ENCODE results near the gene VGLL4.
"Not testable (repeated sequence)": the region's sequence is repeated elsewhere in the genome, so short reads cannot be mapped to it uniquely, and the experiment has no call there.

The VGLL4 gene

DNA sequence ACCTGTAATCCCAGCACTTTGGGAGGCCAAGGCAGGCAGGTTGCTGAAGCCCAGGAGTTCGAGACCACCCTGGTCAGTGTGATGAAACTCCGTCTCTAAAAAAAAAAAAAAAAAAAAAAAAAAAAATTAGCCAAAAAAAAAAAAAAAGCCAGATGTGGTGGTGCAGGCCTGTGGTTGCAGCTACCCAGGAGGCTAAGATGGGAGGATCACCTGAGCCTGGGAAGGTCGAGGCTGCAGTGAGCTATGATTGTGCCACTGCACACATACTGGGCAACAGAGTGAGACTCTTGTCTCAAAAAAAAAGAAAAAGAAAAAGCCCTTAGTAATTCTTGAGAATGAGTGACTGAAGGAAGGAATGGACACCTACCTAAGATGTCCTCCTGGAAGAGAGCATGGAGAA is 105.1 kb downstream of the VGLL4 start:
- Histone ChIP-seq H3K4me3 (ENCODE audit: low read length) (no peak overlapping the region), H3K27ac (ENCODE audit: low read length) (no peak overlapping the region), H3K27me3 (ENCODE audit: control insufficient read depth, insufficient read depth, low read length) (no peaks in the 10 kb centered on the region), H3K9ac (ENCODE audit: low read length) (no peak overlapping the region), H3K4me1 (ENCODE audit: control insufficient read depth, low read depth, low read length) (no peaks in the 10 kb centered on the region), H3K9me3 (ENCODE audit: control insufficient read depth, low read depth, low read length) (no peaks in the 10 kb centered on the region), H3K36me3 (ENCODE audit: control insufficient read depth, low read depth, low read length) (no peaks in the 10 kb centered on the region)

DNA sequence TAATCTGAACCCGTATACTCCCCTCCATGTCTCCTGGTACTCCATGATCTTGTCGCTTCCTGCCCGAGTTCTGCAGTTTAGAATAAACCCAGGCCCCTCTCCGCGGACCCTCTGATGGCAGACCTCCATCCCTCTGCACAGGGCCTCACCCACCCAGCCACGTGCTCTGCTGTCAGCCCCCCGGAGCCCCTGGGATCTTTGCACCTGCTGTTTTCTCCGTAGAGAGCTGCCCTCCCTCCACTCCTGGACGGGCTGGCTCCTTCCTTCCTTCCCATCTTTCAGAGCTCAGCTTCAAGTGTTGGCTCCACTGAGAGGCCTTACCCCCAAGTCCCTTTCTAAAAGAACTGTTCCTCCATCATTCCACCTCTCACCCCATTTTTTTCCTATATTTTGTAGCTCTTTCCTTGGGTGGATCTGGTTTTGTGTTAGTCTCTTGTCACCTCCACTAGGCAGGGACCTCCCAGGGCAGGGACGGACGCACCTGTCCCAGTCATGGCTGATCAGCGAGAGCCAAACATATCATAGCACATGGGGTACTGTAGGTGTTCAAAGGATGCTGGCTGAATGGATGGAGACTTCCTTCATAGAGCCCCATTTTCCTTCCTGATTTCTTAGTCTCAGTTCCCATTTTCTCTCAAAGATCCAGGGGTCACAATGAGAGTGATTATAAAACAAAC is 106.6 kb downstream of the VGLL4 start:
- Histone ChIP-seq H3K36me3 (ENCODE audit: control insufficient read depth, low read depth, low read length) (no peaks in the 10 kb centered on the region), H3K27me3 (ENCODE audit: control insufficient read depth, insufficient read depth, low read length) (no peaks in the 10 kb centered on the region), H3K9me3 (ENCODE audit: control insufficient read depth, low read depth, low read length) (no peaks in the 10 kb centered on the region), H3K27ac (ENCODE audit: low read length) (no peak overlapping the region), H3K4me3 (ENCODE audit: low read length) (no peak overlapping the region), H3K9ac (ENCODE audit: low read length) (no peak overlapping the region), H3K4me1 (ENCODE audit: control insufficient read depth, low read depth, low read length) (no peaks in the 10 kb centered on the region)

DNA sequence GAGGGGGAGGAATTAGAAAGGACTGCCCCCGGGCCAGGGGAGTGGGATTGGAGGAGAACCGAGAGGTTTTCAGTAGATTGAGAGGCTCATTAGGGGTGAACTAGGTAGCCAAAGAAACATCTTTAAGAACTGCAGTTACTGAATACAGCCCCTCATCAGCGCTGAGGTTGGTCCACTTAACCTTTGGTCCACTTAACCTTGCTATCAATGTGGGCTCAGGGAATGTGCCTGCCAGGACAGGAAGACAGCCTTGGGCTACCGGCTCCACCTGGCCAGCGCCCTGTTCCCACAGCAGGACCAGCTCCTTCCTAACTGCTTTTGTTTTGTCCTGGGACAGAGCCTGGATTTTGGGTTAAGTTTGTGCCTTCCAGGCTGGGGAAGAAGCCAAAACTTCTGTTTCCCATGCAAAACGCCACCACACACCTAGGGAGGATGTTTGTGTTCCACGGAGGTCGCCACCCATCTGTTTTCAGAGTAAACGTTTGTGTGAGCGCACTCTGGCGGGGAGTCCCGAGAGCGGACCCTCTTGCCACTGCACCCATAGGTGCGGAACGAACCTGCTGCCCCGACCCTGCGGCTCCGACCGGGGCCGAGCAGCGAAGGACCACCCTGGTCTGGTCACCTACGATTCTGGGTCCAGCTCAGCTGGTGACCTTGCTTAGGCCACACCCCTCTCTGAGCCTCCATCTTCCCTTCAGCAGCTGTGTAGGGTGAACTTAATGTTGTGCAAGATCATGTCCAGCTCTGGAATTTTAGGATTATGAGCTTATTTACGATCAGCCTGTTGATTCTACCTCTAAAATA is 107.4 kb downstream of the VGLL4 start:
- no peaks in the 10 kb centered on the region for H3K4me1 ChIP-seq (ENCODE audit: control insufficient read depth, low read depth, low read length)
- H3K9ac ChIP-seq (ENCODE audit: low read length): no peak overlapping the region
- no peak overlapping the region for H3K27ac ChIP-seq (ENCODE audit: low read length)
- no peaks in the 10 kb centered on the region for H3K9me3 ChIP-seq (ENCODE audit: control insufficient read depth, low read depth, low read length)
- H3K27me3 ChIP-seq (ENCODE audit: control insufficient read depth, insufficient read depth, low read length): no peaks in the 10 kb centered on the region
- H3K4me3 ChIP-seq (ENCODE audit: low read length): no peak overlapping the region
- no peaks in the 10 kb centered on the region for H3K36me3 ChIP-seq (ENCODE audit: control insufficient read depth, low read depth, low read length)

DNA sequence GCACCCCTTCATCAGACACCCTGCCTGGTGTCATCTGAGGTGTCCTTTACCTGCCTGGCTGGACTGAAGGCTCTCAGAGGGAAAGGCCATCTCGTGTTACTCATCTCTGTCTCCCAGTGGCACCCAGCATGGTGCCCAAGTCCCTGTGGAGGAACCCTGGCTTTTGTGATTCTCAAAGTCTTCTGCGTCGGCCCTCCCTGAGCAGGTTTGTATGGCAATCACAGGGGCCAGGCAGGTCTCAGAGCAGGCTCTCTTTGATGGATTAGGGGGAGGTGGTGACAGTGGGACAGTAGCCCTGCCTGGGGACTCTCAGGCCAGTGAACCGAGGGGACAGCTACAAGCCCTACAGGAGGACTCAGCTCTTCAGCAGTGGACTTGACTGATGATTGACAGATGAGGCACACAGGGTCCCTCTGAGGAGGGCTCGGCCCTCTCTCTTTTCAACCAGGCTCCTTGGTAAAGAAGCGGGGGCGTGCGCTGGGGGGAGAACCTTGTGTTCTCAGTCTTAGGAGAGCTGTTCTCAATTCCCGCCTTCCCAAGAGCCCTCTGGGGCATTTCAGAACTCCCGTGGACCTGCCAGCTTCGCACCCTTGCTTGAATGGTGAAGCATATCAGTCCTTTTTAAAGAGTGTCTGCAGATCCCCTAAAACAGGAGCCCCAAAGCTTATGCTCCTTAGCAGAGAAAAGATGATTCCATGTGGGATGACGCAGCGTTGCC is 108.3 kb downstream of the VGLL4 start:
- Histone ChIP-seq H3K36me3 (ENCODE audit: control insufficient read depth, low read depth, low read length) (no peaks in the 10 kb centered on the region), H3K27ac (ENCODE audit: low read length) (no peak overlapping the region), H3K9me3 (ENCODE audit: control insufficient read depth, low read depth, low read length) (no peaks in the 10 kb centered on the region)

DNA sequence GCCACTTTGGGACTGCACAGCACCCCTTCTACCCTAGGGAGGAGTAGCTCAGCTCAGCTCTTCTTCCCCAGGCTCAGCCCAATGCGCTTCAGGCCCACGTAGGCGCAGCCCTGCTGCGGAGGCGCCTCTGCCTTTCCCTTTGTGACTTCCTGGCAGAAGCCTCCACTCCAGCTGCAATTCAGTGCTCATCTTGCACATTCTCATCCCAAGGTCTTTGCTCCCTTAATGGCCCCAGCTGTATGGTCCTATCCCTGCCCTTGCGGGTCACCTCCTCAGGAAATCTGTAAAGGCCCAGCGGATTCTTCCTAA is 109.0 kb downstream of the VGLL4 start:
- Histone ChIP-seq H3K36me3 (ENCODE audit: control insufficient read depth, low read depth, low read length) (no peaks in the 10 kb centered on the region), H3K27ac (ENCODE audit: low read length) (no peak overlapping the region), H3K9me3 (ENCODE audit: control insufficient read depth, low read depth, low read length) (no peaks in the 10 kb centered on the region), H3K4me1 (ENCODE audit: control insufficient read depth, low read depth, low read length) (no peaks in the 10 kb centered on the region), H3K9ac (ENCODE audit: low read length) (no peak overlapping the region), H3K4me3 (ENCODE audit: low read length) (no peak overlapping the region), H3K27me3 (ENCODE audit: control insufficient read depth, insufficient read depth, low read length) (no peaks in the 10 kb centered on the region)

More for the DNA sequence above, 108.3 kb downstream of the VGLL4 start:
- Histone ChIP-seq H3K4me3 (ENCODE audit: low read length) (no peak overlapping the region), H3K9ac (ENCODE audit: low read length) (no peak overlapping the region), H3K27me3 (ENCODE audit: control insufficient read depth, insufficient read depth, low read length) (no peaks in the 10 kb centered on the region), H3K4me1 (ENCODE audit: control insufficient read depth, low read depth, low read length) (no peaks in the 10 kb centered on the region)

DNA sequence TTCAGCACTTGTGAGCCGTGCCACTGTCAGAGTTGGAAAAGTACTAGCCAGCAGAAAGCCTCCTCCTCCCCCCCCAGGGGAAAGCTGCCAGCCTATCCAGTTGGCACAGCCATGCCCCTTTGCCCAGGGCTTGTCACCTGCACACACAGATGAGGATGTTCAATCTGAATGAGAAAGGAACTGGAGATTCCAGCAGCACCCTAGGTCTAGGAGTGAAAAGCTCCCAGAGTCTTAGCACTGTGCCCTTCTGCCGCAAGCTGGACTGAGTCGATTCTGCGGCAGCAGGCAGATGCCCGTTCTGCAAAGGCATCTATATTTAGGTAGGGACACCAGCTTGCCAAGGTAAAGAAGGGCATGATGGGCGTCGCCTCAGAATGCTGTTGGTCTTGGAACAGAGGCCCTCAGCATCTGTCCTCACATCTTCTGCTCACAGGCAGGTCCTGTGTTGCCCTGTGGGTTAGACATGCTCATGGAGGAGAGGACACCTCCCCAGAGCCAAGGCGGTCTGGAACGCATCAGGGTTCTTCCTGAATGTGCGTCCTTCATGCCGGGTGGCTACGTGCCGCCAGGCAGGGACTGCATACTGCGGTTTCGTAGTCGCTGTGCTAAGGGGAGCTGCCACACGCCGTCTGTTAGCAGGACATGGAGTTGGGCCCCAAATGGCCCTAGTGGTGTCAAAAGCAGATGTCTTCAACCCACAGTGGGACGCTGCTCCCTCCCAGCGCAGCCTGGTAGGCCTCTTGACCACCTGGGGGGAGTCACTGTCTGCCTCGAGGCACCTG is 109.5 kb downstream of the VGLL4 start:
- Histone ChIP-seq H3K9ac (ENCODE audit: low read length) (no peak overlapping the region), H3K27me3 (ENCODE audit: control insufficient read depth, insufficient read depth, low read length) (no peaks in the 10 kb centered on the region), H3K36me3 (ENCODE audit: control insufficient read depth, low read depth, low read length) (no peaks in the 10 kb centered on the region), H3K9me3 (ENCODE audit: control insufficient read depth, low read depth, low read length) (no peaks in the 10 kb centered on the region), H3K4me1 (ENCODE audit: control insufficient read depth, low read depth, low read length) (no peaks in the 10 kb centered on the region), H3K27ac (ENCODE audit: low read length) (no peak overlapping the region), H3K4me3 (ENCODE audit: low read length) (no peak overlapping the region)

DNA sequence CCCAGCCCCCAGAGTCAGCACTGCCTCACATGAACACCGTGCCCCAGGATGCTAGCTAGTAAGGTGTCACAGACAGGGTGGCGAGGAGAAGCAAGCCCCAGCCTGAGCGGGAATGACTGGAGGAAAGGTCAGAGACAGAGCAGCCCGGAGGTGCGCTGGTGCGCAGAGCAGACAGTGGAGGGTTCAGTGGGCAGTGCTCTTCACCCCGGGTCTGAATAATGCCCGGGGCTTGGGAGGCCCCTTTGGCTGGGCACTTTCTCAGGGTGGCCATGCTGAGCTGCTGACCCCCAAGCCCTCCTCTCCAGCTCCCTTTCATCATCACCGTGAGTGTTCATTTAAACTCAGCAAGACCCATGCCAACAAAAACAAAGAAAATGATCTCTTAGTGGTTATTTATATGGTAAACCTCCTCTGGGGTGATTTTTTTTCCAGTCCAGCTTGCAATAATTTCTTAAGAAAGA is 110.8 kb downstream of the VGLL4 start:
- Histone ChIP-seq H3K4me1 (ENCODE audit: control insufficient read depth, low read depth, low read length) (no peaks in the 10 kb centered on the region), H3K36me3 (ENCODE audit: control insufficient read depth, low read depth, low read length) (no peaks in the 10 kb centered on the region), H3K9ac (ENCODE audit: low read length) (no peak overlapping the region), H3K4me3 (ENCODE audit: low read length) (no peak overlapping the region), H3K27me3 (ENCODE audit: control insufficient read depth, insufficient read depth, low read length) (no peaks in the 10 kb centered on the region), H3K27ac (ENCODE audit: low read length) (no peak overlapping the region), H3K9me3 (ENCODE audit: control insufficient read depth, low read depth, low read length) (no peaks in the 10 kb centered on the region)

DNA sequence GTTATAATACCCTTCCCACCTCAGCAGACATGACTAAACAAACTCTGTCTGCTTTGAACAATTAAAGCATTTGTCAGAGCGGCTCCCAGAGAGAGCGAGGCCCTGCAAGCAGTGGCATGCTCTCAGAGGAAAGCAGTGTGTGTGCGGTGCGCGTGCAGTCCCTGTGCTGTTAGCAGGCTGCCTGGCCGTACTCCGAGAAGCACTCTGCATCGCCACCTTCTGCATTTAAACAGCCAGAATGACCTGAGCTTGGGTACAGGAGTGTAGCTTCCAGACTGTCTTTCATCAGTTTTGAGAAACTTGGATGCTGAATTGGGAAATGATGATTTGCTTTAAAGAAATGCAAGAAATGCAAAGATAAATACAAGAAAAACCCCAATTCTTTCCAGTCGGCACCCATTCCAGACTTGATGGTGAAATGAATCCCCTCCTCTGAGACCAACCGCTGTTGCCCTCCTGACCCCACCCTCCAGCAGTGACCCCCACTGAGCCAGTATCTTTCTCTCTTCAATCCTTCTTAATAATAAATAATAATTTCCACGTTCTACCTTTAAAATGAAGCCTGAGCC is 113.5 kb downstream of the VGLL4 start:
- Histone ChIP-seq H3K4me1 (ENCODE audit: control insufficient read depth, low read depth, low read length) (no peaks in the 10 kb centered on the region), H3K27ac (ENCODE audit: low read length) (no peak overlapping the region), H3K9me3 (ENCODE audit: control insufficient read depth, low read depth, low read length) (no peaks in the 10 kb centered on the region), H3K9ac (ENCODE audit: low read length) (no peak overlapping the region), H3K36me3 (ENCODE audit: control insufficient read depth, low read depth, low read length) (no peaks in the 10 kb centered on the region), H3K27me3 (ENCODE audit: control insufficient read depth, insufficient read depth, low read length) (no peaks in the 10 kb centered on the region), H3K4me3 (ENCODE audit: low read length) (no peak overlapping the region)

DNA sequence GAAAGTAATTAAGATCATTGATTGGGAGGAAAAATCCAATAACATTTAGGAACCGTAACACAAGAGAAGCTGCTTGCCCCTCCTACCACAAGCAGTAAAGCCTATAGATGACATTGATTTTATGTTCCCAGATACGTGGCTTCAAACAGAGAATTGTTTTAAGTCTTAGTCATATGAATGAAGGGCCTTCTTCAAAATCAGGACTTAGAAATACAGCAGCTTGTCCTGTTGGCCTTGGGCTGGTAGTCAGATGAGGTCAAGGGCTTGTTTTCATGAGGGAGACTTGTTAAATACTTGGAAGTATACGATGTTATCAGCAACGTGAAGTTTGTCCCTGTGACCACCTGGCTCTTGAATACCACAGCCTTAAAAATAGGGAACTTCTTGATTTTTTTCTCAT is 114.4 kb downstream of the VGLL4 start:
- no peak overlapping the region for H3K27ac ChIP-seq (ENCODE audit: low read length)

DNA sequence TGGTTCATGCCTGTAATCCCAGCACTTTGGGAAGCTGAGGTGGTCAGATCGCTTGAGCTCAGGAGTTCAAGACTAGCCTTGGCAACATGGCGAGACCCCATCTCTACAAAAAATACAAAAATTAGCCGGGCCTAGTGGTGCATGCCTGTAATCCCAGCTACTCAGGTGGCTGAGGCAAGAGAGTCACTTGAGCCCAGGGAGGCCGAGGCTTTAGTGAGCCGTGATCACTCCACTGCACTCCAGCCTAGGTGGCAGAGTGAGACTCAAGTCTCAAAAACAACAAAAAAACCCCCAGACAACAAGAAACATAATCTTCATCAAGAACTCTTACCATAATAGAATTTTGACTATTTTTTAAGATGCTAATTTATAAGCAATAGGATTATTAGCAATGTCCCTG is 117.6 kb downstream of the VGLL4 start:
- H3K27ac ChIP-seq (ENCODE audit: low read length); H3K27me3 ChIP-seq (ENCODE audit: control insufficient read depth, insufficient read depth, low read length); H3K4me3 ChIP-seq (ENCODE audit: low read length); H3K4me1 ChIP-seq (ENCODE audit: control insufficient read depth, low read depth, low read length); H3K36me3 ChIP-seq (ENCODE audit: control insufficient read depth, low read depth, low read length); H3K9ac ChIP-seq (ENCODE audit: low read length); H3K9me3 ChIP-seq (ENCODE audit: control insufficient read depth, low read depth, low read length): not testable (repeated sequence)

More for the DNA sequence above, 114.4 kb downstream of the VGLL4 start:
- Histone ChIP-seq H3K4me3 (ENCODE audit: low read length) (no peak overlapping the region), H3K27me3 (ENCODE audit: control insufficient read depth, insufficient read depth, low read length) (no peaks in the 10 kb centered on the region), H3K9me3 (ENCODE audit: control insufficient read depth, low read depth, low read length) (no peaks in the 10 kb centered on the region), H3K9ac (ENCODE audit: low read length) (no peak overlapping the region), H3K36me3 (ENCODE audit: control insufficient read depth, low read depth, low read length) (no peaks in the 10 kb centered on the region), H3K4me1 (ENCODE audit: control insufficient read depth, low read depth, low read length) (no peaks in the 10 kb centered on the region)

DNA sequence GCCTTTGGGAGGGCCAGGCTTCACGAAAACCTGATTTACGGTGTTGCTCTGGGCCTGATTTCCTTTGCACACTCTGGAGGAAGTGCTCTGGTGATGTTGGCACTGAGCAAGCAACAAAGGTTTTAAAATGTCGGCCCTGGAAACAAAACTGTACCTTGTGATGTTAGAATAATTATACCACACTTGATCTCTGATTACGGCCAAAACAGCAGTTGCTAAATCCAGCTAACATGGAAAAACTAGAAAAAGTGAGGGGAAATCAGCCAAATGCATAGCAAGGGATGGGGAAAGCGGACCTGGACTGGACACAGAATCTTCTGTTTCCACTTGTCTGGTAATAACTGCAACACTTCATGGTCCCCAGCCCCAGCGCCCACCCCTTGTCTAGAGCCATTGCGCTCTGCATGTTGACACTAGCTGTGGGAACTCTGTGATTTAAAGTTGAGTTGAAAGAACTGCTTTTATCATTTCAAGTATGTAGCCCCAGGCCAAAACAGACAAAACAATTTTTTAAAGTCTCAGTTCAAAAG is 120.1 kb downstream of the VGLL4 start:
- Histone ChIP-seq H3K9ac (ENCODE audit: low read length) (no peak overlapping the region), H3K27ac (ENCODE audit: low read length) (no peak overlapping the region), H3K9me3 (ENCODE audit: control insufficient read depth, low read depth, low read length) (no peaks in the 10 kb centered on the region), H3K27me3 (ENCODE audit: control insufficient read depth, insufficient read depth, low read length) (no peaks in the 10 kb centered on the region), H3K4me3 (ENCODE audit: low read length) (no peak overlapping the region), H3K4me1 (ENCODE audit: control insufficient read depth, low read depth, low read length) (no peaks in the 10 kb centered on the region), H3K36me3 (ENCODE audit: control insufficient read depth, low read depth, low read length) (no peaks in the 10 kb centered on the region)
